DOHH2 (cell line): ENCODE results near the gene SMAD3.
A peak's percentile ranks its signal among the peaks of the same experiment; 100 is the strongest.

ENCODE experiments used
- H3F3A ChIP-seq: fragments of 200-600 bp; sonication (generic), shearing (Covaris generic); 2 replicates; pipeline ENCODE4 v1.6.0; 2016; ENCODE audit warnings: antibody characterized with exemption, mild to moderate bottlenecking; ENCODE audit not compliant: control insufficient read depth, insufficient read depth
- H3K27ac ChIP-seq: fragments of 200-600 bp; sonication (generic); 2 replicates; pipeline ENCODE4 v1.5.1; 2014; ENCODE audit warnings: low read depth, mild to moderate bottlenecking, low read length, moderate library complexity
- H3K27me3 ChIP-seq: fragments of 200-600 bp; sonication (generic); 2 replicates; pipeline ENCODE4 v1.6.1; 2014; ENCODE audit warnings: mild to moderate bottlenecking, low read length, mixed read lengths; ENCODE audit not compliant: control insufficient read depth
- H3K36me3 ChIP-seq: fragments of 200-600 bp; sonication (generic); 2 replicates; pipeline ENCODE4 v1.6.1; 2014; ENCODE audit warnings: mild to moderate bottlenecking, low read length, moderate library complexity, mixed read lengths; ENCODE audit not compliant: control insufficient read depth
- H3K4me1 ChIP-seq: fragments of 200-600 bp; sonication (generic); 2 replicates; pipeline ENCODE4 v1.6.1; 2014; ENCODE audit warnings: mild to moderate bottlenecking, low read length, mixed read lengths; ENCODE audit not compliant: control insufficient read depth
- H3K4me2 ChIP-seq: fragments of 200-600 bp; sonication (generic); 2 replicates; pipeline ENCODE4 v1.6.0; 2014; ENCODE audit warnings: mild to moderate bottlenecking, low read length, moderate library complexity
- H3K4me3 ChIP-seq: fragments of 200-600 bp; sonication (generic); 2 replicates; pipeline ENCODE4 v1.5.1; 2014; ENCODE audit warnings: mild to moderate bottlenecking, low read length, mixed read lengths
- H3K79me2 ChIP-seq: fragments of 200-600 bp; sonication (generic); 2 replicates; pipeline ENCODE4 v1.6.1; 2014; ENCODE audit warnings: mild to moderate bottlenecking, low read length, mixed read lengths; ENCODE audit not compliant: control insufficient read depth
- H3K9me2 ChIP-seq: fragments of 200-600 bp; sonication (generic); replicated peaks from 2 replicates; pipeline ENCODE4 v1.6.1; 2014; ENCODE audit warnings: mild to moderate bottlenecking, low read length, mixed read lengths; ENCODE audit not compliant: control insufficient read depth
- H3K9me3 ChIP-seq: fragments of 200-600 bp; sonication (generic); 2 replicates; pipeline ENCODE4 v1.6.1; 2014; ENCODE audit warnings: antibody characterized with exemption, low read length, mixed read lengths; ENCODE audit not compliant: control insufficient read depth, insufficient read depth
- H4K20me1 ChIP-seq: fragments of 200-600 bp; sonication (generic); 2 replicates; pipeline ENCODE4 v1.6.0; 2014; ENCODE audit warnings: low read depth, mild to moderate bottlenecking, antibody characterized with exemption, low read length, moderate library complexity; ENCODE audit not compliant: control insufficient read depth, insufficient read depth
- CTCF ChIP-seq: fragments of 200-600 bp; sonication (generic); IDR thresholded peaks from one replicate; pipeline ENCODE4 v1.5.1; 2014; ENCODE audit warnings: antibody characterized with exemption, mild to moderate bottlenecking, low read depth, low read length; ENCODE audit not compliant: poor library complexity, severe bottlenecking
- EZH2phosphoT487 ChIP-seq: fragments of 200-600 bp; sonication (generic); IDR thresholded peaks from 2 replicates; pipeline ENCODE4 v1.6.1; 2017; ENCODE audit warnings: borderline replicate concordance, mild to moderate bottlenecking, antibody characterized with exemption, low read length, moderate library complexity, mixed read lengths

Gene SMAD3

DNA sequence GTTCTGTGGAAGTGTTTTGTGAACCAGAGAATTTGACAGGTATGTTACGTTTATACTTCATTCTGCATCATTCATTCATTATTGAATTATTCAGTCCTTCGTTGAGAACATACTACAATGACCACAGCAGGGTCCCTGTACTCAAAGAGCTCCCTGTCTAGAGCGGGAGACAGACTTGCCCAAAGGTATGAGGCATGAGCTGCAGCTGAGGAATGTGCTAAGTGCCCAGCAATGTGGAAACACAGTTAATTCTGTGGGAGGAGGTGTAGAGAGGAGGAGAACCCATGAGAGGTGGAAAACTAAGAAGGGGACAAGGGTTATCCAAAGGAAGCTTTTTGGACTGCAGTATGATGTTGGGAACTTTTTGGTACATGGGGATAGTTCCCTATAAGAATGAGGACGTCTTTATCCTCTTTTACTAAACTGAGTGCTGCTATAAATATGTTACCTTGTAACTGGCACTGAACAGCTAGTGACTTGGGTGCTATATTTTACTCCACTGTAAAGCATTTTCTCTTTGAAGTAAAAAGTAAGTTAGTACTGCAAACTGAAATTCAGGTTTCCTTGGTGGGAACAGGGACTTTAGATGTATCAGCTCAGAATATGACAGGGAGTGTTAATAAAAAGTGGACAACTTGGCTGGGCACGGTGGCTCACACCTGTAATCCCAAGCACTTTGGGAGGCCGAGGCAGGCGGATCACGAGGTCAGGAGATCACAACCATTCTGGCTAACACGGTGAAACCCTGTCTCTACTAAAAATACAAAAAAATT is 5.7 kb downstream of the SMAD3 start:
- H3K27me3 ChIP-seq, result no peaks in the 10 kb centered on the region
- no peaks in the 10 kb centered on the region for H3K9me2 ChIP-seq
- no peak overlapping the region for H3K4me3 ChIP-seq
- H3F3A ChIP-seq, result peaks cover 20% of the 10 kb centered on the region; the same call in 1 of the 2 replicates
- H4K20me1 ChIP-seq, result peaks cover 35% of the 10 kb centered on the region
- no peak overlapping the region for H3K4me2 ChIP-seq
- peaks cover 62% of the 10 kb centered on the region for H3K4me1 ChIP-seq
- peaks cover 83% of the 10 kb centered on the region for H3K79me2 ChIP-seq
- peaks cover 24% of the 10 kb centered on the region for H3K36me3 ChIP-seq
- no peak for TF ChIP-seq EZH2phosphoT487
- TF ChIP-seq CTCF, result no peak
- H3K9me3 ChIP-seq, result no peaks in the 10 kb centered on the region
- H3K27ac ChIP-seq, result no peak overlapping the region

DNA sequence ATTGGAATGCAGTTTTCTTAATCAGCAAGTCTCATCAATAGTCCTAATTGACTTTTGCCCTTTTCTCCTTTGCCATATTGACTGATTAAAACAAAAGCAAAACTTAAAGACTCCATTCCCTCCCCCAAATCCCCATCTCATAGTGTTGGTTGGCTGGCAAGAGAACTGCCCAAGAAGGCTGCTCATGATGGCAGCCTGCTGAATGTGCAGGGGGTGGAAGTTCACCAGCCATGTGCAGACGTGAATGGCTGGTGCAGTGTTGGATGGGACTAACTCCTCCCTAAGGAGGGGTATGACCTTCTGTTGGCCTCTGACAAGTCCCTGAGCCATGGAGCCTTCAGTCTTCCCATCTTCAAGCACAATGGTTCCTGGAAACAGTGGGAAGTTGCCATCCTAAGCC is 7.0 kb downstream of the SMAD3 start:
- Histone ChIP-seq H3K4me1 (peaks cover 68% of the 10 kb centered on the region), H3K4me3 (no peak overlapping the region), H3K27ac (no peak overlapping the region), H3K36me3 (peaks cover 19% of the 10 kb centered on the region), H3K4me2 (peak overlapping the region; percentile 5; the same call in 1 of the 2 replicates), H3K9me3 (no peaks in the 10 kb centered on the region), H4K20me1 (peaks cover 29% of the 10 kb centered on the region), H3K9me2 (no peaks in the 10 kb centered on the region), H3K79me2 (peaks cover 78% of the 10 kb centered on the region), H3F3A (peaks cover 25% of the 10 kb centered on the region), H3K27me3 (no peaks in the 10 kb centered on the region)
- TF ChIP-seq CTCF (no peak), EZH2phosphoT487 (no peak)

- Histone ChIP-seq H3K9me2 (no peaks in the 10 kb centered on the region), H3K27me3 (no peaks in the 10 kb centered on the region), H3K36me3 (peaks cover 16% of the 10 kb centered on the region), H3F3A (peaks cover 26% of the 10 kb centered on the region), H3K27ac (no peak overlapping the region), H3K4me1 (peaks cover 68% of the 10 kb centered on the region), H3K4me3 (no peak overlapping the region), H3K9me3 (no peaks in the 10 kb centered on the region), H3K79me2 (peaks cover 78% of the 10 kb centered on the region), H4K20me1 (peaks cover 24% of the 10 kb centered on the region), H3K4me2 (peak overlapping the region; percentile 19)
- TF ChIP-seq EZH2phosphoT487 (no peak), CTCF (no peak)
These were observed 7.6 kb downstream of the SMAD3 start for GRCh38 chr15:67072958-67073357.
